BLaER1 treated with 17β-estradiol and CSF1 and Interleukin-3, amounts not matched to agents 10 nM and 100 nM (cell line): Measurements from ENCODE around the gene TTLL13.

Experiments used
- H3K27ac ChIP-seq, 11 experiments: shearing (Covaris generic); formaldehyde crosslinking; 2 replicates each; pipeline ENCODE4 v1.8.1; 2022
- H3K27me3 ChIP-seq, 11 experiments: shearing (Covaris generic); formaldehyde crosslinking; 2 replicates each; pipeline ENCODE4 v1.8.1; 2022
- H3K36me3 ChIP-seq, 11 experiments: shearing (Covaris generic); formaldehyde crosslinking; 2 replicates each; pipeline ENCODE4 v1.8.1; 2022
- H3K4me1 ChIP-seq, 10 experiments: shearing (Covaris generic); formaldehyde crosslinking; 2 replicates each; pipeline ENCODE4 v1.8.1; 2022
- H3K4me2 ChIP-seq, 11 experiments: shearing (Covaris generic); formaldehyde crosslinking; 2 replicates each; pipeline ENCODE4 v1.8.1; 2022
- H3K4me3 ChIP-seq, 10 experiments: shearing (Covaris generic); formaldehyde crosslinking; 2 replicates each; pipeline ENCODE4 v1.8.1; 2022
- H3K9ac ChIP-seq, 11 experiments: shearing (Covaris generic); formaldehyde crosslinking; 2 replicates each; pipeline ENCODE4 v1.8.1; 2022
- H3K9me3 ChIP-seq, 11 experiments: shearing (Covaris generic); formaldehyde crosslinking; replicated peaks in 1 of 11; 2 replicates each; pipeline ENCODE4 v1.8.1; 2022
- H4K20me1 ChIP-seq, 11 experiments: shearing (Covaris generic); formaldehyde crosslinking; 2 replicates each; pipeline ENCODE4 v1.8.1; 2022
- Cebpa-rat ChIP-seq, 11 experiments: shearing (Covaris generic); IDR thresholded peaks; 2 replicates each; pipeline ENCODE4 v1.8.1; 2022

TTLL13 gene

DNA sequence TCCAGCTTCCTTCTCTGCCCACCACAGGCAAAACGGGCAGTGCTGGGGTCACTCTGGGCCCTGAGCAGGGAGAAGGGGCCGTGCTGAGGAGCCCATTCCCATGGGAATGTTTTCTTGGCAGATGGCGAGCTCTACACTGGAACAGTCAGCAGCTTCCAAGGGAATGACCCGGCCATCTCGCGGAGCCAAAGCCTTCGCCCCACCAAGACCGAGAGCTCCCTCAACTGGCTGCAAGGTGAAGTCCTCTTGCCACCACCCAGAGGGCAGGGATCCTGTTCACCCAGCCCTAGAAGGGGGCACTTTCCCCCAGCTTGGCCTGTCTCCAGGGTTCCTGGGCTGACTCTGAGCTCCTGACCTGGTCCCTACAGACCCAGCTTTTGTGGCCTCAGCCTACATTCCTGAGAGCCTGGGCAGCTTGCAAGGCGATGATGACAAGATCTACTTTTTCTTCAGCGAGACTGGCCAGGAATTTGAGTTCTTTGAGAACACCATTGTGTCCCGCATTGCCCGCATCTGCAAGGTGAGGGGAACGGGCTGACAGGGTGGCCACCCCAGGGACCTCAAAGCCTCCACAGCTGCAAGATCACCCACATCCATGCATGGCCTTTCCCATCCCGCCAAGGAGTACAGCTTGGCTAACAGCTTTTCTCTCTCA, 28.0 kb upstream of the TTLL13 start:
- H3K27ac ChIP-seq: peak overlapping the region in 1 of 11 experiments; percentile 15; a peak in 1 of 22 replicates
- peaks cover 5 to 67% (median 59%) of the 10 kb centered on the region in 10 experiments; a peak in 18 of 20 replicates for H3K4me1 ChIP-seq
- H3K36me3 ChIP-seq: peaks cover 36 to 96% (median 66%) of the 10 kb centered on the region in 11 experiments

GRCh38 chr15:90222547-90222946, 26.8 kb upstream of the TTLL13 start:
- TF ChIP-seq Cebpa-rat (IDR thresholded peaks at IDR 0.05): no peak
- Histone ChIP-seq H3K36me3 (peaks cover 48 to 96% (median 72%) of the 10 kb centered on the region in 11 experiments), H3K4me1 (peaks cover 5 to 67% (median 59%) of the 10 kb centered on the region in 10 experiments; a peak in 18 of 20 replicates), H3K9me3 (no peaks in the 10 kb centered on the region), H4K20me1 (peaks cover 0 to 78% (median 19%) of the 10 kb centered on the region in 11 experiments; a peak in 16 of 22 replicates), H3K4me3 (no peak overlapping the region), H3K9ac (no peak overlapping the region), H3K4me2 (peak overlapping the region in 4 of 11 experiments; percentile 30 to 70 (median 54); a peak in 2 of 22 replicates), H3K27me3 (no peaks in the 10 kb centered on the region), H3K27ac (no peak overlapping the region)

More for the DNA sequence above, 28.0 kb upstream of the TTLL13 start:
- Histone ChIP-seq H3K4me2 (peak overlapping the region in 8 of 11 experiments; percentile 22 to 62 (median 44); a peak in 14 of 22 replicates), H3K27me3 (no peaks in the 10 kb centered on the region), H3K9me3 (no peaks in the 10 kb centered on the region), H3K4me3 (no peak overlapping the region), H3K9ac (peak overlapping the region in 5 of 11 experiments; percentile 7 to 53 (median 22); a peak in 5 of 22 replicates), H4K20me1 (peaks cover 0 to 77% (median 22%) of the 10 kb centered on the region in 11 experiments; a peak in 15 of 22 replicates)
- no peak for TF ChIP-seq Cebpa-rat (IDR thresholded peaks at IDR 0.05)

GRCh38 chr15:90223441-90224165, 25.8 kb upstream of the TTLL13 start:
- H4K20me1 ChIP-seq: peaks cover 0 to 78% (median 19%) of the 10 kb centered on the region in 11 experiments; a peak in 15 of 22 replicates

GRCh38 chr15:90225047-90225446, 24.3 kb upstream of the TTLL13 start:
- H3K27ac ChIP-seq: no peak overlapping the region
- peaks cover 3 to 54% (median 48%) of the 10 kb centered on the region in 10 experiments for H3K4me1 ChIP-seq
- peaks cover 1 to 78% (median 21%) of the 10 kb centered on the region in 11 experiments; a peak in 18 of 22 replicates for H4K20me1 ChIP-seq
- peak overlapping the region in 8 of 11 experiments; percentile 21 to 70 (median 53); a peak in 13 of 22 replicates for H3K4me2 ChIP-seq
- peaks cover 67 to 97% (median 87%) of the 10 kb centered on the region in 11 experiments for H3K36me3 ChIP-seq
- no peaks in the 10 kb centered on the region for H3K9me3 ChIP-seq
- peak overlapping the region in 4 of 11 experiments; percentile 8 to 34 (median 20); a peak in 3 of 22 replicates for H3K9ac ChIP-seq
- H3K27me3 ChIP-seq: no peaks in the 10 kb centered on the region
- no peak overlapping the region for H3K4me3 ChIP-seq
- TF ChIP-seq Cebpa-rat (IDR thresholded peaks at IDR 0.05): no peak

More at GRCh38 chr15:90223441-90224165, 25.8 kb upstream of the TTLL13 start:
- peak overlapping the region in 1 of 11 experiments; percentile 14; a peak in 1 of 22 replicates for H3K27ac ChIP-seq
- peak overlapping the region in 5 of 11 experiments; percentile 12 to 36 (median 25); a peak in 6 of 22 replicates for H3K9ac ChIP-seq
- H3K4me1 ChIP-seq: peaks cover 5 to 65% (median 59%) of the 10 kb centered on the region in 10 experiments; a peak in 18 of 20 replicates
- H3K9me3 ChIP-seq: no peaks in the 10 kb centered on the region
- no peak overlapping the region for H3K4me3 ChIP-seq
- peaks cover 53 to 96% (median 73%) of the 10 kb centered on the region in 11 experiments for H3K36me3 ChIP-seq
- peak overlapping the region in 9 of 11 experiments; percentile 21 to 70 (median 51); a peak in 17 of 22 replicates for H3K4me2 ChIP-seq
- H3K27me3 ChIP-seq: no peaks in the 10 kb centered on the region
- no peak for TF ChIP-seq Cebpa-rat (IDR thresholded peaks at IDR 0.05)

- H3K4me1 ChIP-seq: peaks cover 9 to 57% (median 52%) of the 10 kb centered on the region in 10 experiments
- H4K20me1 ChIP-seq: peaks cover 7 to 80% (median 26%) of the 10 kb centered on the region in 11 experiments; a peak in 18 of 22 replicates
- H3K4me3 ChIP-seq: no peak overlapping the region
- no peak overlapping the region for H3K4me2 ChIP-seq
- no peak overlapping the region for H3K27ac ChIP-seq
- H3K27me3 ChIP-seq: no peaks in the 10 kb centered on the region
- H3K36me3 ChIP-seq: peaks cover 72 to 100% (median 93%) of the 10 kb centered on the region in 11 experiments
- H3K9me3 ChIP-seq: no peaks in the 10 kb centered on the region
- H3K9ac ChIP-seq: peak overlapping the region in 1 of 11 experiments; percentile 25; a peak in 1 of 22 replicates
- no peak for TF ChIP-seq Cebpa-rat (IDR thresholded peaks at IDR 0.05)
Measured at GRCh38 chr15:90225504-90226234, 23.7 kb upstream of the TTLL13 start.

DNA sequence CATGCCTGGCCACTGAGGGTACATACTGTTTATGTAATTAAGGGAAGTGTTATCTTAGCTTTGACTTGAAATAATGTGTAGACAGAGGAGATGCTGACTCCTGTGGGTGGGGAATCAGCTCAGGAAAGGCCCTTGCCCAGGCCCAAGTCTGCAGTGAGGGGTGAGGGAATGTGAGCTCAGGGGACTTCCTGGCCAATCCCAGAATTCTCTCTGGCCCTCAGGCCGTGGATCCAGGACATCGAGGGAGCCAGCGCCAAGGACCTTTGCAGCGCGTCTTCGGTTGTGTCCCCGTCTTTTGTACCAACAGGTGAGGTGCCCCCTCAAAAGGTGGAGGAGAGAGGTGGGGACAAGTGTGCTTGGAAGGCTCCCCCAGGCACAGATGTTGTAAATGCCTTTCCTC, 22.0 kb upstream of the TTLL13 start:
- Histone ChIP-seq H3K27ac (no peak overlapping the region), H3K9me3 (no peaks in the 10 kb centered on the region), H3K36me3 (peaks cover 72 to 86% (median 84%) of the 10 kb centered on the region in 11 experiments), H4K20me1 (peaks cover 13 to 83% (median 36%) of the 10 kb centered on the region in 11 experiments; a peak in 19 of 22 replicates), H3K4me2 (no peak overlapping the region), H3K4me3 (no peak overlapping the region), H3K4me1 (peaks cover 25 to 57% (median 53%) of the 10 kb centered on the region in 10 experiments), H3K9ac (0 out of 22 replicates have a peak overlapping the region, but pooled peaks of 1 of the 11 experiments have one; percentile 6), H3K27me3 (no peaks in the 10 kb centered on the region)
- no peak for TF ChIP-seq Cebpa-rat (IDR thresholded peaks at IDR 0.05)

- Histone ChIP-seq H3K4me1 (peaks cover 32 to 57% (median 53%) of the 10 kb centered on the region in 10 experiments), H3K4me3 (no peak overlapping the region), H3K9me3 (no peaks in the 10 kb centered on the region), H3K27me3 (no peaks in the 10 kb centered on the region), H3K9ac (peak overlapping the region in 1 of 11 experiments; percentile 6; a peak in 1 of 22 replicates), H3K36me3 (peaks cover 72 to 78% (median 77%) of the 10 kb centered on the region in 11 experiments), H4K20me1 (peaks cover 15 to 89% (median 39%) of the 10 kb centered on the region in 11 experiments; a peak in 19 of 22 replicates), H3K27ac (no peak overlapping the region), H3K4me2 (no peak overlapping the region)
- TF ChIP-seq Cebpa-rat (IDR thresholded peaks at IDR 0.05): no peak
Measured at GRCh38 chr15:90227816-90228772, 21.3 kb upstream of the TTLL13 start.
